ENCODE measurements around the gene FKBP8. TPM values are rescaled to one million over a fixed set of nuclear protein-coding genes. Genes with fewer than 3 reads are reported as not detected.
A peak's percentile ranks its signal among the peaks of the same experiment; 100 is the strongest.
"Not testable (repeated sequence)": the region's sequence is repeated elsewhere in the genome, so short reads cannot be mapped to it uniquely, and the experiment has no call there.

The FKBP8 gene
- total RNA-seq, 2 experiments from 2014 or later = 245 to 247 TPM

DNA sequence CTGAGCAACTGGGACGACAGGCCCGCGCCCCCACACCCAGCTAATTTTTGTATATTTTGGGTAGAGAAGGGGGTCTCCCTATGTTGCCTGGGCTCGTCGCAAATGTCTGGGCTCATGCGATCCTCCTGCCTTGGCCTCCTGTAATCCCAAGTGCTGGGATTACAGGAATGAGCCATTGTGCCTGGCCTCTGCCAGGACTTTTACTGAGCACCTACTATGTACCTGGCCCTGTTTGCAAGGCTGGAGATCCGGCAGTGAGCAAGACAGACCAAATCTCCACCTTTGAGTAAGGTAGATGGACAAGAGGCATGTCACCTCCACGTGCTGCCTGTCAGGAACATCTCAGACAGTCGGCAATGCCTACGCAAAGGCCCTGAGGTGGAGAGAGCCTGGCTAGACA is 6.9 kb downstream of the FKBP8 start:
- ATAC-seq = no peak
- peaks cover 6% of the 10 kb centered on the region for H3K4me1 Mint-ChIP-seq (ENCODE audit: low read depth)
- H3K9me3 Mint-ChIP-seq (ENCODE audit: insufficient read depth) = no peaks in the 10 kb centered on the region
- no peak for DNase-seq
- no peak overlapping the region for H3K27ac Mint-ChIP-seq
- POLR2A ChIA-PET = no interaction called here
- CTCF ChIA-PET = no interaction called here
- peaks cover 45% of the 10 kb centered on the region for H3K36me3 Mint-ChIP-seq (ENCODE audit: low read depth)
- H3K4me3 Mint-ChIP-seq = no peak overlapping the region
- H3K27me3 Mint-ChIP-seq (ENCODE audit: low read depth) = no peaks in the 10 kb centered on the region

DNA sequence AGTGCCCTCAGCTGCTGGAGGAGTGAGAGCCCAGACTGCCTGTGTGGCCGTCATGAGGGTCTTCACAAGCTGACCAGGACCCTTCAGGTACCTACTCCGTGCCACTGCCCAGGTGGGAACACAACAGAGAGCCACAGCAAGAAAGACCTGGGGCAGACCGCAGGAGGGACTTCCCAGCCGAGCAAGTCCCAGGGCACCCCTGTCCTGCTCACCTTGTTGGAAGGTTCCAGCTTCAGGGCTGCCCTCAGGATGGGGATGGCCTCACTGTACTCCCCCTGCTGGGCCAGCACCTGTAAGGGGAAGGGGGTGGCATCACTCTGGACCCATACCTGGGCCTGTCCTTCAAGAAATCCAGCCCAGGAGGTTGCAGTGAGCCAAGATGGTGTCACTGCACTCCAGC is 10.3 kb downstream of the FKBP8 start:
- Mint-ChIP-seq H3K4me3 (no peak overlapping the region), H3K9me3 (ENCODE audit: insufficient read depth) (no peaks in the 10 kb centered on the region), H3K4me1 (ENCODE audit: low read depth) (no peaks in the 10 kb centered on the region), H3K36me3 (ENCODE audit: low read depth) (peaks cover 31% of the 10 kb centered on the region), H3K27me3 (ENCODE audit: low read depth) (no peaks in the 10 kb centered on the region), H3K27ac (no peak overlapping the region)
- no peak for ATAC-seq
- ChIA-PET POLR2A (no interaction called here), CTCF (no interaction called here)
- no peak for DNase-seq

DNA sequence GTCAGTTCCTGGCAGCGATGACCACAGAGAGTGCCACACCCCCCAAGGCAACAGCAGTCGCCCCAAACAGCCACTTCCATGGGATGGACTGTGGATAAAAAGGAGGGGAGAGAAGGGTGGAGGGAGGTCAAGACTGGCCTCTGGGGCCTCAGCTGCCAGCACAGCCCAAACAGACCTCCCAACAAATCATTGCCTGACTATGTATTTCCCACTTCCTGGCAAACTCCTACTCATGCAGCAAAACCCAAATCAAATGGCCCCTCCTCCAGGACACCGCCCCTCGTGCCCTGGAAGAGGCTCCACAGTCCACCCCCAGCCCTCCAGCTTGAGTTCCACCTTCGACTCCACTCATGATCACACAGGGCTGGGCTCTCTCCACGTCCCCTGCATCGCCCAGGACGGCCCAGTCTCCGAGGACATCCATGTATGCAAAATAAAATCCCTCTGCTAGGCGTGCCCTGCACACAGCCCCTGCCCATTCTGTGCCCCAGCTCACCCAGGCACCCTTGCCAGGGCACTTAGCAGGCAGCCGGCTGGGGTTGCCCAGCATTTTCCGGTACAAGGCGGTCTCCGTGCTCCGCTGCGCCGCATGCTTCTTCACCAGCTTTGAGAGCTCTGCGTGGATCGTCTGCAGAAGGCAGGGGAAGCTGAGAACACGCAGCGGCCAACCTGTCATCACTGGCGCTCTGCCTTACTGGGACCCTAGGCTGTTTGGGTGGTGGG is 11.0 kb downstream of the FKBP8 start:
- Mint-ChIP-seq H3K4me3 (no peak overlapping the region), H3K9me3 (ENCODE audit: insufficient read depth) (no peaks in the 10 kb centered on the region), H3K36me3 (ENCODE audit: low read depth) (peaks cover 27% of the 10 kb centered on the region), H3K27ac (no peak overlapping the region), H3K27me3 (ENCODE audit: low read depth) (no peaks in the 10 kb centered on the region), H3K4me1 (ENCODE audit: low read depth) (no peaks in the 10 kb centered on the region)
- POLR2A ChIA-PET = no interaction called here
- DNase-seq = no peak
- ATAC-seq = no peak
- CTCF ChIA-PET = no interaction called here

DNA sequence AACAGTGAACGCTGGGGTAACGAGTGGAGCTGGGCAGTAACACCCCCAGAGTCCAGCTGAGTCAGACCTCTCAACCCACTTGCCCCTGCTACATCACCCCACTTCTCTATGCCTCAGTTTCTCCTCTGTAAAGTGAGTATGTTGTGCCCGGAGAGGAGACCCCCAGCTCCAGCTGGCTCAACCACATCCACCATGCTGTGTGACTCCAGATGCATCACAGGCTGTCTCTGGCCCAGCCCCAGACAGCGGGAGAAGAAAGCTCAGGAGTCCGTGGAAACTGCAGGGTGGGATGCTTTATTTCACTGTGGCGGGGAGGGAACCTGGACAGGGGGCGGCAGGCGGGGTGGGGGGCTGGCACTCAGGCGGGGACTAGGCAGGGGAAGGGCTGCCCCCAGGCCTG is 11.9 kb downstream of the FKBP8 start:
- ChIA-PET POLR2A (interaction anchor here (1.8 kb wide), 1 partner anchor 9 kb away, joined by 5 read pairs; the partner anchor contains the start of gene ELL), CTCF (interaction anchor here (1.6 kb wide), 1 partner anchor 11 kb away, joined by 5 read pairs; no protein-coding TSS in a partner anchor)
- DNase-seq (no peak), ATAC-seq (no peak)
- Mint-ChIP-seq H3K4me3 (no peak overlapping the region), H3K4me1 (ENCODE audit: low read depth) (no peaks in the 10 kb centered on the region), H3K27me3 (ENCODE audit: low read depth) (no peaks in the 10 kb centered on the region), H3K27ac (no peak overlapping the region), H3K9me3 (ENCODE audit: insufficient read depth) (no peaks in the 10 kb centered on the region), H3K36me3 (ENCODE audit: low read depth) (peaks cover 20% of the 10 kb centered on the region)

DNA sequence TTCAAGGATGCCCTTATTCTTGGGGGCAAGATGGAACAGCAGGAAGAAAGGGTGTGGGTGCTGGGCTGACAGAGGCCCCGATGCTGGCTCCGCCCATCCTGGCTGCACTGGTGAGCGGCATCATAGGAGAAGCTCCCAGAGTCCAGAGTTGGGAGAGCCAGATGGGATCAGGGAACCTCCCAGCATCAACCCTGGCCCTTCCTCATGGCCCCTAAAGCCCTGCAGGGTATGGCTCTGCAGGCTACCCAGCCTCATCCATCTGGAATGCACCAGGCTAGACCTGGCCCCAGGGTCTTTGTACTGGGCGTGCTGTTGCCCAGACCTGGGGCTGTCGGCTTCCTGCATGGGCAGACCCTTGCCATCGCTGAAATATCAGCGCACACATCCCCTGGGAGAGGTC is 13.6 kb downstream of the FKBP8 start:
- Mint-ChIP-seq H3K4me1 (ENCODE audit: low read depth) (no peaks in the 10 kb centered on the region), H3K27me3 (ENCODE audit: low read depth) (no peaks in the 10 kb centered on the region), H3K9me3 (ENCODE audit: insufficient read depth) (no peaks in the 10 kb centered on the region), H3K4me3 (no peak overlapping the region), H3K27ac (no peak overlapping the region), H3K36me3 (ENCODE audit: low read depth) (peaks cover 12% of the 10 kb centered on the region)
- ChIA-PET POLR2A (interaction anchor here (1.1 kb wide), 1 partner anchor 10 kb away, joined by 5 read pairs; no protein-coding TSS in a partner anchor), CTCF (interaction anchor here (1.5 to 1.9 kb wide), 2 partner anchors 9 to 59 kb away, joined by 4 to 7 read pairs; partner anchors contain the start of gene REX1BD)
- no peak for DNase-seq
- ATAC-seq = peak; percentile 20

DNA sequence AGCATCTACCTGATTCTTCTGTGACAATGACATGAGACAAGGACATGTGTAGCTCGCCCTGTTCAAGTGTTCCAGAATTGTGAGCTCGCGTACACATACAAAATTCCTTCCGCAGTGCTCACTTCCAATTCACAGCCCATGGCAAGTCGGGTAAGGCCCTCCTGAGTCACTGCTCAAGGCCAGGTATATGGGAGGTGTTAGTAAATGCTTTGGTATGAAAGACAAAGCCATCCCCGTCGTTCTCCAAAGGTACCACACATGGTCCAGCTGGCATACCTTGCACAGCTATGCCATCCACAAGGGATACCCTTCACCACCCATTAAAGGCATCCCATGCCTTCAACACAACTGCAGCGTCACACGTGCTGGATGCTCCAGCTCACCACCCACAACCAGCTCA is 17.1 kb downstream of the FKBP8 start:
- no peaks in the 10 kb centered on the region for H3K9me3 Mint-ChIP-seq (ENCODE audit: insufficient read depth)
- ChIA-PET POLR2A (interaction anchor here (0.7 kb wide), 1 partner anchor 14 kb away, joined by 3 read pairs; no protein-coding TSS in a partner anchor), CTCF (interaction anchor here (1.6 kb wide), 1 partner anchor 96 kb away, joined by 3 read pairs; no protein-coding TSS in a partner anchor)
- DNase-seq = no peak
- H3K36me3 Mint-ChIP-seq (ENCODE audit: low read depth) = peaks cover 2% of the 10 kb centered on the region
- no peaks in the 10 kb centered on the region for H3K27me3 Mint-ChIP-seq (ENCODE audit: low read depth)
- no peak overlapping the region for H3K27ac Mint-ChIP-seq
- ATAC-seq = no peak
- peaks cover 4% of the 10 kb centered on the region for H3K4me1 Mint-ChIP-seq (ENCODE audit: low read depth)
- H3K4me3 Mint-ChIP-seq = no peak overlapping the region

DNA sequence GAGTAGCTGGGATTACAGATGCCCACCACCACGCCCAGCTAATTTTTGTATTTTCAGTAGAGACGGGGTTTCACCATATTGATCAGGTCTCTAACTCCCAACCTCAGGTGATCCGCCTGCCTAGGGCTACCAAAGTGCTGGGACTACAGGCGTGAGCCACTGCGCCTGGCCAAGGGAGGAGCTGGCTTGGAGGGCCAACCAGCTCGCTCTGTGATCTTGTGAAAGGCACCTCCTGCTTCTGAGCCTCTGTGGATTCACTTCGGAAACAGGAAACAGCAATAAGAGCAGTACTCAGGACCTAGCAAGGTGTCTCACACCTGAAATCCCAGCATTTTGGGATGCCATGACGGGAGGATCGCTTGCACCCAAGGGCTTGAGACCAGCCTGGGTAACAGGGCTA is 19.5 kb downstream of the FKBP8 start:
- Mint-ChIP-seq H3K27ac (peak overlapping the region; percentile 15), H3K27me3 (ENCODE audit: low read depth) (no peaks in the 10 kb centered on the region), H3K9me3 (ENCODE audit: insufficient read depth) (no peaks in the 10 kb centered on the region), H3K4me1 (ENCODE audit: low read depth) (peaks cover 11% of the 10 kb centered on the region), H3K4me3 (no peak overlapping the region), H3K36me3 (ENCODE audit: low read depth) (no peaks in the 10 kb centered on the region)
- ChIA-PET CTCF (interaction anchor here (1.2 to 1.8 kb wide), 4 partner anchors 20 to 112 kb away, joined by 3 to 4 read pairs (median 4); no protein-coding TSS in a partner anchor), POLR2A (interaction anchor here (1.1 to 1.9 kb wide), 2 partner anchors 35 to 65 kb away, joined by 4 to 5 read pairs; partner anchors contain the start of gene REX1BD)
- ATAC-seq (no peak), DNase-seq (no peak)

DNA sequence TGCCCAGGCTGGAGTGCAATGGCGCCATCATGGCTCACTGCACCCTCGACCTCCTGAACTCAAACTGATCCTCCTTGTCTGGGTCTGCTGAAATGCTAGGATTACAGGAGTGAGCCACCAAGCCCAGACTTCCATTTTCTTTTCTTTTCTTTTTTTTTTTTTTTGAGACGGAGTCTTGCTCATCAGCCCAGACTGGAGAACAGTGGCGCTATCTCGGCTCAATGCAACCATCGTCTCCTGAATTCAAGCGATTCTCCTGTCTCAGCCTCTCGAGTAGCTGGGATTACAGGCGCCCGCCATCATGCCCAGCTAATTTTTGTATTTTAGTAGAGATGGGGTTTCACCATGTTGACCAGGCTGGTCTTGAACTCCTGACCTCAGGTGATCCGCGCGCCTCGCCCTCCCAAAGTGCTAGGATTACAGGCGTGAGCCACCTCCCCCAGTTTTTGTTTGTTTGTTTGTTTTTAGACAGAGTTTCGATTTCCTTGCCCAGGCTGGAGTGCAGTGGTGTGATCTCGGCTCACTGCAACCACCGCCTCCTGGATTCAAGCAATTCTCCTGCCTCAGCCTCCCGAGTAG is 20.4 kb downstream of the FKBP8 start:
- H3K27me3 Mint-ChIP-seq (ENCODE audit: low read depth); H3K9me3 Mint-ChIP-seq (ENCODE audit: insufficient read depth); H3K36me3 Mint-ChIP-seq (ENCODE audit: low read depth); ATAC-seq; DNase-seq: not testable (repeated sequence)
- peaks cover 11% of the 10 kb centered on the region for H3K4me1 Mint-ChIP-seq (ENCODE audit: low read depth)
- peak overlapping the region; percentile 79 for H3K4me3 Mint-ChIP-seq
- H3K27ac Mint-ChIP-seq = peak overlapping the region; percentile 95
- ChIA-PET CTCF (interaction anchor here (1.3 to 5.0 kb wide), 11 partner anchors 13 to 112 kb away, joined by 3 to 78 read pairs (median 4); partner anchors contain the start of gene UBA52), POLR2A (interaction anchor here (0.6 to 3.4 kb wide), 9 partner anchors 8 to 478 kb away, joined by 3 to 25 read pairs (median 4); partner anchors contain the start of genes FKBP8 and REX1BD)

DNA sequence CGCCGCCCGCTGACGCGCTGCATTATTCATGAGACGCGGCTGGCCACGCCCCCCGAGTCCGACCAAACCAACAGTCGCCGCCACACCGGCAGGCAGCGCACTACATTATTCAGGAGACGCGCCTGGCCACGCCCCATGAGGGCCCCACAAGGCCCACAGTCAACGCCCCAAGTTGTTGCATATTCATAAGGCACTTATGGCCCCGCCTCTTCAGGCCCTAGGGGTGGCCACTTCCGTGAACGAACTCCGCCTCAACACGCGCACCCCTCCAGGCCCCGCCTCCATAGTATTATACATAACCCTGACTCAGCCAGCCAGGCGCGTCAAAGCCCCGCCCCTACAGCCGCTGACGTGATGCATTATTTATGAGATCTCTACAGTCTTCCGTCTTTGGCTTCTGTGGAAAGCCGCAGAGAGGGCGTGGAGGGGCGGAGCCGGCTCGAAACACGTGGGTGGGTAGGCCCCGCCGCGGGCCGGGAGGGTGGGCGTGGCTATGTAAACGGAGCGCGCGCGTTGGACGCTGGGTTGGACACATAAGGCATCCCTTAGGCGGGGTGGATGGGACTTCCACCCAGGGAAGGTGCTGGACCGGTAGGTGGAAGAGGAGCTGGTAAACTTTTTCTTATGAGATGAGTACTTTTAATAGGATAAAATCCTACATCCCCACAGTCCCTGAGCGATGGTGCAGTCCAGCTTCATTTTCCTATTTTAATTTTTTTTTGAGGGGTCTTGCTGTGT is 21.1 kb downstream of the FKBP8 start:
- POLR2A ChIA-PET = interaction anchor here (0.6 to 3.6 kb wide), 15 partner anchors 9 to 478 kb away, joined by 3 to 28 read pairs (median 5); partner anchors contain the start of genes COPE, DDX49, FKBP8 and KXD1

DNA sequence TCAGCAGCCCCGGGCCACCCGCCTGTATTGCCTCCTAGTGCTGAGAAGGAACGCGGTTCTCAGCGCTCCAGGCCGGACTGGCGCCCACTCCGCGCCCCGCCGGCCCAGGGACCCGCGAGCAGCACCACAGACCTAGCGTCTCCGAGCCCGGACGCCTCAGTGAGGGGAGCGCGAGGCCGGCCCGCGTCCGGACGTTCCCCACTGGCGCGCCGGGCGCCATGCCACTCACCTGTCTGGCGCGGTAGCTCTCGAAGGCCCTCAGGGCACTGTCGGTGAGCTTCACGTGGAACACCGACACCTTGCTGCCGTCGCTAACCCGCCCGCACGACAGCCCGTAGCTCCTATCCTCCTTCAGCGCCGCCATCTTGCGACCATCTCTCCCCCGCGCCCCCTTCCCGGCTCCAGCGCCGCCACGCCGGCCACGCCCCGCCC is 21.7 kb downstream of the FKBP8 start, which contains the start of gene ELL:
ELL (minus strand) TSS at position 379 of the 432 bp plus-strand sequence; CDS start at position 364, 15 bp downstream.
- Mint-ChIP-seq H3K36me3 (ENCODE audit: low read depth) (no peaks in the 10 kb centered on the region), H3K4me1 (ENCODE audit: low read depth) (peaks cover 11% of the 10 kb centered on the region), H3K27ac (peak within 1 kb of the TSS; percentile 95), H3K4me3 (peak within 1 kb of the TSS; percentile 79), H3K9me3 (ENCODE audit: insufficient read depth) (no peaks in the 10 kb centered on the region), H3K27me3 (ENCODE audit: low read depth) (no peaks in the 10 kb centered on the region)
- DNase-seq (no peak), ATAC-seq (no peak)
- POLR2A ChIA-PET = interaction anchor here (0.6 to 3.6 kb wide), 11 partner anchors 9 to 398 kb away, joined by 3 to 28 read pairs (median 7); partner anchors contain the start of genes COPE, DDX49, FKBP8 and KXD1
- CTCF ChIA-PET = interaction anchor here (1.0 to 5.0 kb wide), 20 partner anchors 8 to 326 kb away, joined by 3 to 78 read pairs (median 14); partner anchors contain the start of genes KXD1, REX1BD and UBA52

More for the DNA sequence above, 21.1 kb downstream of the FKBP8 start:
- no peaks in the 10 kb centered on the region for H3K27me3 Mint-ChIP-seq (ENCODE audit: low read depth)
- peak overlapping the region; percentile 95 for H3K27ac Mint-ChIP-seq
- peak; percentile 100 for DNase-seq
- peaks cover 11% of the 10 kb centered on the region for H3K4me1 Mint-ChIP-seq (ENCODE audit: low read depth)
- ATAC-seq = peak; percentile 91
- peak overlapping the region; percentile 79 for H3K4me3 Mint-ChIP-seq
- no peaks in the 10 kb centered on the region for H3K36me3 Mint-ChIP-seq (ENCODE audit: low read depth)
- no peaks in the 10 kb centered on the region for H3K9me3 Mint-ChIP-seq (ENCODE audit: insufficient read depth)
- CTCF ChIA-PET = interaction anchor here (1.2 to 5.0 kb wide), 15 partner anchors 13 to 325 kb away, joined by 3 to 78 read pairs (median 20); partner anchors contain the start of genes KXD1, REX1BD and UBA52

Data from activated CD8-positive, alpha-beta T cell treated with anti-CD3 and anti-CD28 coated beads, Interleukin-2, amount 10 ng/mL, durations not matched to agents 7 days and 5 days (primary cell).